ENCODE measurements around the gene PPDPF.
"Not testable (repeated sequence)": the region's sequence is repeated elsewhere in the genome, so short reads cannot be mapped to it uniquely, and the experiment has no call there.

The PPDPF gene

DNA sequence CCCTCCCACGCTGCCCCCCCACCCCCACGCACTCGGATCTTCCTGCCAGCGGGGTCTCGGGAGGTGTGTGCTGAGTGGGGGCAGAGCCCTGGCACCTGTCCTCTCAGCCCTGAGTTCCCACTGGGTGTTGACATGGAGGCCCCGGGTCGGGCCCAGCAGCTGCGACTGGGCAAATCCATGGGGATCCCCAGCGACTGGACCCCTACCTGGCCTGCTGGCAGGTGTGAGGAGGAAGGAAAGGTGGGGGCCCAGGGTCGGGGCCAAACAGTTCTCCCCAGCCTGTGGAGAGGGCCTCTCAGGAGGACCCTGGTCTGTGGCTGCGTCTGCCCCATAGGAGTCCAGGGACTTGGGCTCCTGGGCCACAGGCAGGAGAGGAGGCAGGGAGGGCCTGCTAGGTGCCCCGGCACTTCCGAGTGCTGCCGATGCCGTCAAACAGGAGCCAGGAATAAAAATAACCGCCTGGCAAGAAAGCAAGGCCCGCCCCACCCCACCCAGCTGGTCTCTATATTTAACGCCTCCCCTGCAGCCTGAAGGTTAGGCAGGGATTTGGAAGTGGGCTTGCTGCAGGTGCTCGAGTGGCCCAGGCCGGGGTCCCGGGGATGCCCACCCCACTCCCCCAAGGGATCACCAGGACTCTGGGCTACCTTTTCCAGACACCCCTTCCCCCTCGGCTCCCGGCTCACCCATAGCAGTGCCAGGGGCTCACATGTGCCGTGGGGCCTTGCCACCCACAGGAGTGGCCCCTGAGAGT lies 20.2 kb upstream of the PPDPF start:
- DNase-seq (ENCODE audit: low read depth in 2 of 2) = no peak

GRCh38 chr20:63500902-63501817 lies 19.4 kb upstream of the PPDPF start:
- no peak for DNase-seq (ENCODE audit: low read depth in 2 of 2)

DNA sequence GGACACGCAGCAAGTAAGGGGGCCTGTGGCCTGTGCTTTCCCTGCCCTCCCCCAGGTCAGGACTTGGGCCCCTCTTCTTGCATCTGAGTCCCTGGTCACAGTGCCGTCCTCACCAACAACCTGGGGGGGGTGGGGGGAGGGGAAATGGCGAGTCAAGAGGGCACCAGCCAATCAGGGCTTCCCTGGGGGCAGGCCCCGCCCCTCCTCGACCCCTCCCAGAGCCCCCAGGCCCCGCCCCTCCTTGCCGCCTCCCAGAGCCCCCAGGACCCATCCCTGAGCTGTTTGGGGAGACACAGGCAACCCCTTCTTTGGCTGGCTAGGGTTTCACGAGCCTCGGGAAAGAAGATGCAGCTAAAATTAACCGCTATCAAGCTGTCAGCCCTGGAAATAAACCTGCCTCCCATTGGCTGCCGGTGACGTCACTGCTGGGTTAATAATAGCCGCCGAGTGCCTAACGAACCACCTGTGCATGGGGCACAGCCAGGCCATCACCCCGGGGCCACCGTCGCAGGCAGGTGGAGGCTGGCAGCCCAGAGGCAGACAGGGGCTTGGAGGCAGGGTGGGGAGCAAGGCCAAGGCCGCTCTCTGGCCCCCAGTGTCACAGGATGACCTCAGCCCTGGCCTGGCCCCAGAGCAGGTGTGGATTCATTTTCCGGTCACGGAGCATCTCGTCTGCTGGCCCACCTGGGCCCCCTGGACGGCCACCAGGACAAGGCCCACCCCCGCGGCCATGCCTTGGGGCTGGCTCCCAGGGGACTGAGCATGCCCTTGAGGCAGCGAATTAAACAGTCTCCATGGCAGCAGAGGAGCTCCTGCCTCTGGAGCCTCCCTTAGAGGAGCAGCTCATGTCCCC lies 18.5 kb upstream of the PPDPF start:
- DNase-seq (ENCODE audit: low read depth in 2 of 2) = no peak

GRCh38 chr20:63502671-63503172 lies 17.8 kb upstream of the PPDPF start:
- DNase-seq (ENCODE audit: low read depth in 2 of 2) = no peak

GRCh38 chr20:63503524-63503923 lies 17.0 kb upstream of the PPDPF start:
- no peak for DNase-seq (ENCODE audit: low read depth in 2 of 2)

DNA sequence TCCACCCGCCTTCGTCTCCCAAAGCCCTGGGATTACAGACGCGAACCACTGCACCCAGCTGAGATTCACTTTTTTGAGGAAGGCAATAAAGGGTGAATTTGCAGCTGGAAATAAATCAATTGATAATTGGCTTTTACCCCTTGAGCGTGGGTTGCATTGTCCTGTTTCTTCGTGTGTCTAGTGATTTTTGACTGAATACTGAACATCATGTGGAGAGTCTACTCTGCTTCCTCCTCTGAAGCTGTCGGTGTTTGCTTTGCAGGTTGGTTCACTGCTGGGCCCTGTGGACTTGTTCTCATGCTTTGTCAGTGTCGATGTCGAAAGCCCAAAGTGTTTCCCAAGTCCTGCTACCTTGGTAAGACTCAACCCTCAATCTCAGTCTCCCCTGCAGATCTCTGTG lies 15.9 kb upstream of the PPDPF start:
- DNase-seq (ENCODE audit: low read depth in 2 of 2) = no peak

- no peak for DNase-seq (ENCODE audit: low read depth in 2 of 2)
Observed at GRCh38 chr20:63505281-63505680, 15.3 kb upstream of the PPDPF start.

GRCh38 chr20:63505723-63506122 lies 14.8 kb upstream of the PPDPF start:
- no peak for DNase-seq (ENCODE audit: low read depth in 2 of 2)

- no peak for DNase-seq (ENCODE audit: low read depth in 2 of 2)
Observed at GRCh38 chr20:63507083-63507743, 13.4 kb upstream of the PPDPF start.

GRCh38 chr20:63508072-63508768 lies 12.3 kb upstream of the PPDPF start:
- no peak for DNase-seq (ENCODE audit: low read depth in 2 of 2)

GRCh38 chr20:63509088-63509564 lies 11.4 kb upstream of the PPDPF start:
- no peak for DNase-seq (ENCODE audit: low read depth in 2 of 2)

- DNase-seq (ENCODE audit: low read depth in 2 of 2) = no peak
Observed at GRCh38 chr20:63513207-63513606, 7.4 kb upstream of the PPDPF start.

DNA sequence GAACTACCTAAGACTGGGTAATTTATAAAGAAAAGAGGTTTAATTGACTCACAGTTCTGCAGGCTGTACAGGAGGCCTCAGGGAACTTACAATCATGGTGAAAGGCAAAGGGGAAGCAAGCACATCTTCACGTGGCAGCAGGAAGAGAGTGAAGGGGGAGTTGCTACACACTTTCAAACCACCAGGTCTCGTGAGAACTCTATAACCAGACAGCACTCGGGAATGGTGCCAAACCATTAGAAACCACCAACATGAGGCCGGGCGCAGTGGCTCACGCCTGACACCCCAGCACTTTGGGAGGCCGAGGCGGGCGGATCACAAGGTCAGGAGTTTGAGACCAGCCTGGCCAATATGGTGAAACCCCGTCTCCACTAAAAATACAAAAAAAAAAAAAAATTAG lies 6.0 kb upstream of the PPDPF start:
- not testable (repeated sequence) for DNase-seq (ENCODE audit: low read depth in 2 of 2)

GRCh38 chr20:63517376-63518309 lies 2.9 kb upstream of the PPDPF start:
- DNase-seq (ENCODE audit: low read depth in 2 of 2) = no peak

- DNase-seq (ENCODE audit: low read depth in 2 of 2) = no peak
Observed at GRCh38 chr20:63518351-63518861, 2.2 kb upstream of the PPDPF start.

DNA sequence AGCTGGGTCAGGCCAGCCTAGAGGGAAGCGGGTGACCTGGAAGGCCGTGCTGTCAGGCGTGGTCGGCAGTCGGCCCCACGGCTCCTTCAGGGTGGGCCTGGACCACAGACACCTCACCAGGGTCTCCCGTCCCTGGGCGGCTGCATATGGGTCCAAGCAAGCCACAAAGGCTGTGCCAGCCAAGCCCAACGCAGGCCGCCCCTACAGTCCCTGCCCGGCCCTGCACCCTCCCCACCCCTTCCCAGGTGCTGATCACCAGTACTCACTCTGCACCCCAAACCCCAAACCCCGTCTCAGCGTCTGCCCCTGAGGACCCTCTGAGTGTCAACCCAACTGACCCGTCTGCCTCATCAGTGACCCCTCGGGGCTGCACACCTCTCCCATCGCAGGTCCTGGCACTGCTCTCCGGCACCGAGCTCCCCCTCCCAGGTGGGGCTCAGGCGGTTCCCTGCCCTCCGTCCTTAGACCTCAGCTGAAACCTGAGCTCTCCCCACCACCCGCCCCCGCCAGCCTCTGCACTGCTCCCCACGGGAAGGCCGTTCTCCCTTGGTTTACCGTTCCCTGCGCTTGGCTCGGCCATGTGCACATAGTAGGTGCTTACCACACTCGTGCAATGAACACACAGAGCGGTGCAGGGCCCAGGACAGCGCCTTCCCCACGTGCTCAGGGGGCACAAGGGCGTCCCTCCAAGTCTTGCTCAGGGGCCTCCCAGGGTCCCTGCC lies 1.5 kb upstream of the PPDPF start:
- no peak for DNase-seq (ENCODE audit: low read depth in 2 of 2)

DNA sequence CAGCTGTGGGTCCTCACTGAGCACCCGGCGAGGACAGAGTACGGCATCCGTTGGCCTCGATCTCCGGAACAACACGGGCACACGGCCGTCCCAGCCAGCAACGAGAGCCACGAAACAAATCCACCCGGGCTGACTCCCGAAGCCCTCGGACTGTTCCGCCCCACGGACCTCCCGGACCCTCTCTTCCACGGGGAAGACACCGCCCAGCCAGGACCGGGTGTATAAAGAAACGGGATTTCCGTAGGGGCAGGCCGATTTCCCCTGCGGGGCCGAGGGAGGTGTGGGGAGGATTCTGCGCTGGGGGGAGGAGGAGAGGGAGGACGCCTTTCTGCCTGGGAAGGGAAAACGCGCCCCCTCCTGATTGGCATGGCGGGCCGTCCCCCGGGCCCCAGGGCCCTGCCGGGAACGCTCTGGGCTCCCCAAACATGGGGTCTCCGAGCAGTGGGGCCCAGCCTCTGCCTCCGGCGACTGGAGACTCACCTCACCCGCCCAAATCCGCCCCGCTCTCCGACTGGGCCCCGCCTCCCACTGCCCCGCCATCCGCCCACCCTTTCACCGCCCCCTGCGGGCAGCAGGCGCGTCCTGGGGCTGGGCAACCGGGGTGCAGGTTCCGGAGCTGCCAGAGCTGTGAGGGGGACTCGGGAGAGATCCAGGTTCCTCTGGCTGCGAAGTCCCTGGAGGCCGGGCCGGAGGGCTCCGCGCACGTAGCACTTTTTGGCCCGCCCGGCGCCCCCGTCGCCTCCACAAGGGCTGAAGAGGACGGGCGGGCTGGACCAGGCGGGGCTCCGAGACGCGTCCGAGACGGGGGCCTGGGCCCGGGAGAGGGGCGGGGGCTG lies 679 bp upstream of the PPDPF start:
- DNase-seq (ENCODE audit: low read depth in 2 of 2) = peak; percentile 47 to 51
